ENCODE results near the gene UNC13A.
A peak's percentile ranks its signal among the peaks of the same experiment; 100 is the strongest.

UNC13A gene

DNA sequence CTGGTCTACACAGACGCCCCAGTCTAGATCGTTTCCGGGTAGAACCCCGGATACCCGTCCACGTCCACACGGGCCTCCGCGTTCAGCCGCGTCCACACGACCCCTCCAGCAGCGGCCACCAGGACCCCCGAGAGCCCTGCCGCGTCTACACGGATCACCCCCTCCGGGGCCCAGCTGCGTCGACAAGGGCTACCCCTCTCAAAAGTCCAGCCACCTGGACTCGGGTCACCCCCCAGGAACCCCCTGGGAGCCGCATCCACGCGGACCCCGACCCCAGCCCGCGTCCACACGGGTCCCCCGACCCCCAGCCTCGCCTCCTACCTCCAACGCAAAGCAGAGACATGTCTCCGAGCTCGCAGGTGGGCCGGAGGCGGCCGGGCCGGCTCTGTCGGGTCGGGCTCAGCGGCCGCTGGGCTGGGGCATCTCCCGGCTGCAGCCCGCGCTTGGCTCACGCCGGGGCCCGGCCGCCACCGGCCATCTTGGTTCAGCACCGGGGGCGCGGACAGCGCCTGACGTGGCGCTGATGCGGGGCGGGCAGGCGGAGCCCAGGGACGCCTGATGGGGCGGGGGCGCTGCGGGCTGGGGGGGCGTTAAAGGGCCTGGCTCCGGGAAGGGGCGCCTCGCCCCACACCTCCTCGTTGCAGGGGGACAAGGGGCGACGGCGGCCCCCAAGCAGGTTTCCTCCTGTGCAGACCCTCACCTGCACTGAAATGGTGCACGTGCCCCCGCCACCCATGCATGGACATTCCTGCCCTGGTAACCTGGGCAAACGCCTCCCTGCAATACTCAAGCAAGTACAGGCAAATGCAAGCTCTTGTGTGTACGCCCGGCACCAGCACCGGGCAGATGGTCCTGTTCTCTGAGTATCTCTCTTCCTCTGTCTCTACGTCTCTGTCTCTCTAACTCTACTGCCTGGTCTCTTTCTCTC is at the start of gene UNC13A:
UNC13A (minus strand) TSS at position 498 of the 928 bp plus-strand sequence; CDS start at position 343, 155 bp downstream.
- CTCF ChIA-PET, result interaction anchor here (1.8 kb wide), 1 partner anchor 15 kb away, joined by 7 read pairs; no protein-coding TSS in a partner anchor
- no peak for TF ChIP-seq CTCF (IDR thresholded peaks at IDR 0.05; ENCODE audit: control extremely low read depth, extremely low read depth, low read depth, missing control alignments)
- DNase-seq (ENCODE audit: extremely low spot score), result peak; percentile 72
- POLR2A ChIA-PET, result interaction anchor here (0.6 kb wide), 1 partner anchor 610 kb away, joined by 3 read pairs; no protein-coding TSS in a partner anchor

GRCh38 chr19:17737690-17738153 is 49.6 kb upstream of the UNC13A start:
- no peak for TF ChIP-seq CTCF (IDR thresholded peaks at IDR 0.05; ENCODE audit: control extremely low read depth, extremely low read depth, low read depth, missing control alignments)
- ChIA-PET CTCF (interaction anchor here (1.0 to 1.8 kb wide), 3 partner anchors 16 to 47 kb away, joined by 3 to 9 read pairs (median 6); no protein-coding TSS in a partner anchor), POLR2A (interaction anchor here (0.6 to 0.7 kb wide), 2 partner anchors 18 to 27 kb away, joined by 3 to 4 read pairs; no protein-coding TSS in a partner anchor)
- DNase-seq (ENCODE audit: extremely low spot score), result no peak

DNA sequence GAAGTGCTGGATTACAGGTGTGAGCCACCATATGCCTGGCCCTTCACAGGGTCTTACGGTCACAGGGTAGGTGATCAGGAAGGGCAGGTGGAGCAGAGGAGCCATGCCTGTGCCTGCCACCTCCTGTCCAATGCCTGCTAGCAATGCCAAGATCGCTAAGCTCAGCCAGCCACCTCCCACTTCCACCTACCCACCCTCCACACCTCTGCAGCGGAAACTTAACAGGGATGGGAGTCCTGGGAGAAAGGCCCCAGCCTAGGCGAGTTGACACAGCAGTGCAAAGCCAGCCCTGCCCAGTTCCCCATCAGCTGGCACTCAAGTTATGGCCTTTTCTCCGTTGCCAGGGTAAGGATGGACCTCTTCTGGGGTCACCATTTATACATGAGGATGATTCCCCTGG is 47.3 kb upstream of the UNC13A start:
- ChIA-PET CTCF (interaction anchor here (0.6 to 1.7 kb wide), 3 partner anchors 31 to 238 kb away, joined by 3 to 4 read pairs (median 4); no protein-coding TSS in a partner anchor), POLR2A (no interaction called here)
- TF ChIP-seq CTCF (IDR thresholded peaks at IDR 0.05; ENCODE audit: control extremely low read depth, extremely low read depth, low read depth, missing control alignments), result no peak
- no peak for DNase-seq (ENCODE audit: extremely low spot score)

- DNase-seq (ENCODE audit: extremely low spot score), result no peak
- CTCF ChIA-PET, result interaction anchor here (0.9 to 2.2 kb wide), 6 partner anchors 9 to 41 kb away, joined by 3 to 6 read pairs (median 4); partner anchors contain the start of gene MAP1S
- POLR2A ChIA-PET, result no interaction called here
- TF ChIP-seq CTCF (IDR thresholded peaks at IDR 0.05; ENCODE audit: control extremely low read depth, extremely low read depth, low read depth, missing control alignments), result no peak
Observed at GRCh38 chr19:17734146-17734545, 46.0 kb upstream of the UNC13A start.

DNA sequence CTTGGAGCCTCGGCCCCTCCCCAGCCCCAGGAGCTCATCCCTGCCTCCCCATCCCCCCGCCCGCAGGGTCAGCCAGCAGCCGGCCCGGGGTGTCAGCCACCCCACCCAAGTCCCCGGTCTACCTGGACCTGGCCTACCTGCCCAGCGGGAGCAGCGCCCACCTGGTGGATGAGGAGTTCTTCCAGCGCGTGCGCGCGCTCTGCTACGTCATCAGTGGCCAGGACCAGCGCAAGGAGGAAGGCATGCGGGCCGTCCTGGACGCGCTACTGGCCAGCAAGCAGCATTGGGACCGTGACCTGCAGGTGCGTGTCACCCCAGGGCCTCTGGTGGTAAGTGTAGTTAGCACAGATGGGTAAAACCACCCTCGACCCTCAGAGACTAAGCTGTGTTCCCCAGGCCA is 45.0 kb upstream of the UNC13A start:
- no peak for DNase-seq (ENCODE audit: extremely low spot score)
- ChIA-PET POLR2A (no interaction called here), CTCF (interaction anchor here (1.9 to 2.2 kb wide), 2 partner anchors 29 to 33 kb away, joined by 5 to 6 read pairs; no protein-coding TSS in a partner anchor)
- no peak for TF ChIP-seq CTCF (IDR thresholded peaks at IDR 0.05; ENCODE audit: control extremely low read depth, extremely low read depth, low read depth, missing control alignments)

DNA sequence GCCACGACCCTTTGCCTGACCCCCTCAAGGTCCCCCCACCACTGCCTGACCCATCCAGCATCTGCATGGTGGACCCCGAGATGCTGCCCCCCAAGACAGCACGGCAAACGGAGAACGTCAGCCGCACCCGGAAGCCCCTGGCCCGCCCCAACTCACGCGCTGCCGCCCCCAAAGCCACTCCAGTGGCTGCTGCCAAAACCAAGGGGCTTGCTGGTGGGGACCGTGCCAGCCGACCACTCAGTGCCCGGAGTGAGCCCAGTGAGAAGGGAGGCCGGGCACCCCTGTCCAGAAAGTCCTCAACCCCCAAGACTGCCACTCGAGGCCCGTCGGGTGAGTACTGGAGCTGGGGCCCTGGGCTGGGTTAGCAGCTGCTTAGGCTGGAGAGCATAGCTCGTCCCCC is 39.7 kb upstream of the UNC13A start:
- ChIA-PET POLR2A (no interaction called here), CTCF (interaction anchor here (5.1 kb wide), 1 partner anchor 39 kb away, joined by 29 read pairs; no protein-coding TSS in a partner anchor)
- no peak for DNase-seq (ENCODE audit: extremely low spot score)
- TF ChIP-seq CTCF (IDR thresholded peaks at IDR 0.05; ENCODE audit: control extremely low read depth, extremely low read depth, low read depth, missing control alignments), result no peak
